Measurements from ENCODE around the gene HOXD11.

The HOXD11 gene

GRCh38 chr2:176109192-176109901, 2.3 kb downstream of the HOXD11 start:
- H3K27ac ChIP-seq (ENCODE audit: low read length): no peak overlapping the region

GRCh38 chr2:176109946-176110345, 2.9 kb downstream of the HOXD11 start:
- H3K9me3 ChIP-seq (ENCODE audit: control insufficient read depth, insufficient read depth, low read length): no peaks in the 10 kb centered on the region
- no peak overlapping the region for H3K27ac ChIP-seq (ENCODE audit: low read length)
- WGBS (ENCODE audit: insufficient coverage, insufficient read length): no CpG with 5 or more reads among the region's 4 CpGs
- H3K4me1 ChIP-seq (ENCODE audit: control insufficient read depth, insufficient read depth, low read length): peaks cover 5% of the 10 kb centered on the region
- no peak overlapping the region for H3K4me3 ChIP-seq (ENCODE audit: low read length)
- no peaks in the 10 kb centered on the region for H3K36me3 ChIP-seq (ENCODE audit: control insufficient read depth, insufficient read depth, low read length)
- no peak for DNase-seq (ENCODE audit: low read depth, low spot score)
- peaks cover 95% of the 10 kb centered on the region for H3K27me3 ChIP-seq (ENCODE audit: control insufficient read depth, insufficient read depth, low read length)

More at GRCh38 chr2:176109192-176109901, 2.3 kb downstream of the HOXD11 start:
- Histone ChIP-seq H3K4me1 (ENCODE audit: control insufficient read depth, insufficient read depth, low read length) (peaks cover 5% of the 10 kb centered on the region), H3K36me3 (ENCODE audit: control insufficient read depth, insufficient read depth, low read length) (no peaks in the 10 kb centered on the region; the same call in 1 of the 2 replicates), H3K4me3 (ENCODE audit: low read length) (no peak overlapping the region), H3K9me3 (ENCODE audit: control insufficient read depth, insufficient read depth, low read length) (no peaks in the 10 kb centered on the region), H3K27me3 (ENCODE audit: control insufficient read depth, insufficient read depth, low read length) (peaks cover 95% of the 10 kb centered on the region)
- DNase-seq (ENCODE audit: low read depth, low spot score): no peak
- no CpG with 5 or more reads among the region's 26 CpGs for WGBS (ENCODE audit: insufficient coverage, insufficient read length)

- no peak overlapping the region for H3K27ac ChIP-seq (ENCODE audit: low read length)
- no peak overlapping the region for H3K4me3 ChIP-seq (ENCODE audit: low read length)
- peaks cover 4% of the 10 kb centered on the region for H3K4me1 ChIP-seq (ENCODE audit: control insufficient read depth, insufficient read depth, low read length)
- WGBS (ENCODE audit: insufficient coverage, insufficient read length): no CpG with 5 or more reads among the region's 7 CpGs
- no peaks in the 10 kb centered on the region for H3K9me3 ChIP-seq (ENCODE audit: control insufficient read depth, insufficient read depth, low read length)
- no peak for DNase-seq (ENCODE audit: low read depth, low spot score)
- peaks cover 94% of the 10 kb centered on the region for H3K27me3 ChIP-seq (ENCODE audit: control insufficient read depth, insufficient read depth, low read length)
- H3K36me3 ChIP-seq (ENCODE audit: control insufficient read depth, insufficient read depth, low read length): no peaks in the 10 kb centered on the region
These were observed 3.6 kb downstream of the HOXD11 start for GRCh38 chr2:176110415-176111308.

- no CpG with 5 or more reads among the region's 16 CpGs for WGBS (ENCODE audit: insufficient coverage, insufficient read length)
- H3K36me3 ChIP-seq (ENCODE audit: control insufficient read depth, insufficient read depth, low read length): no peaks in the 10 kb centered on the region
- H3K4me1 ChIP-seq (ENCODE audit: control insufficient read depth, insufficient read depth, low read length): peaks cover 4% of the 10 kb centered on the region
- H3K27ac ChIP-seq (ENCODE audit: low read length): no peak overlapping the region
- no peak for DNase-seq (ENCODE audit: low read depth, low spot score)
- peaks cover 94% of the 10 kb centered on the region for H3K27me3 ChIP-seq (ENCODE audit: control insufficient read depth, insufficient read depth, low read length)
- H3K4me3 ChIP-seq (ENCODE audit: low read length): no peak overlapping the region
- H3K9me3 ChIP-seq (ENCODE audit: control insufficient read depth, insufficient read depth, low read length): no peaks in the 10 kb centered on the region
These were observed 4.2 kb downstream of the HOXD11 start for GRCh38 chr2:176111309-176111663.

GRCh38 chr2:176111846-176112374, 4.8 kb downstream of the HOXD11 start:
- Histone ChIP-seq H3K4me1 (ENCODE audit: control insufficient read depth, insufficient read depth, low read length) (peaks cover 4% of the 10 kb centered on the region), H3K9me3 (ENCODE audit: control insufficient read depth, insufficient read depth, low read length) (no peaks in the 10 kb centered on the region), H3K4me3 (ENCODE audit: low read length) (no peak overlapping the region), H3K27me3 (ENCODE audit: control insufficient read depth, insufficient read depth, low read length) (peaks cover 93% of the 10 kb centered on the region), H3K36me3 (ENCODE audit: control insufficient read depth, insufficient read depth, low read length) (no peaks in the 10 kb centered on the region), H3K27ac (ENCODE audit: low read length) (no peak overlapping the region)
- no peak for DNase-seq (ENCODE audit: low read depth, low spot score)
- WGBS (ENCODE audit: insufficient coverage, insufficient read length): no CpG with 5 or more reads among the region's 29 CpGs

- Histone ChIP-seq H3K36me3 (ENCODE audit: control insufficient read depth, insufficient read depth, low read length) (no peaks in the 10 kb centered on the region), H3K4me1 (ENCODE audit: control insufficient read depth, insufficient read depth, low read length) (no peaks in the 10 kb centered on the region), H3K27me3 (ENCODE audit: control insufficient read depth, insufficient read depth, low read length) (peaks cover 95% of the 10 kb centered on the region), H3K27ac (ENCODE audit: low read length) (no peak overlapping the region), H3K4me3 (ENCODE audit: low read length) (no peak overlapping the region), H3K9me3 (ENCODE audit: control insufficient read depth, insufficient read depth, low read length) (no peaks in the 10 kb centered on the region)
- no peak for DNase-seq (ENCODE audit: low read depth, low spot score)
- no CpG with 5 or more reads among the region's 40 CpGs for WGBS (ENCODE audit: insufficient coverage, insufficient read length)
These were observed 5.6 kb downstream of the HOXD11 start for GRCh38 chr2:176112375-176113302.

GRCh38 chr2:176114120-176114929, 7.2 kb downstream of the HOXD11 start:
- no peaks in the 10 kb centered on the region for H3K36me3 ChIP-seq (ENCODE audit: control insufficient read depth, insufficient read depth, low read length)
- no CpG with 5 or more reads among the region's 26 CpGs for WGBS (ENCODE audit: insufficient coverage, insufficient read length)
- DNase-seq (ENCODE audit: low read depth, low spot score): no peak
- no peak overlapping the region for H3K4me3 ChIP-seq (ENCODE audit: low read length)
- no peak overlapping the region for H3K27ac ChIP-seq (ENCODE audit: low read length)
- no peaks in the 10 kb centered on the region for H3K4me1 ChIP-seq (ENCODE audit: control insufficient read depth, insufficient read depth, low read length)
- peaks cover 95% of the 10 kb centered on the region for H3K27me3 ChIP-seq (ENCODE audit: control insufficient read depth, insufficient read depth, low read length)
- no peaks in the 10 kb centered on the region for H3K9me3 ChIP-seq (ENCODE audit: control insufficient read depth, insufficient read depth, low read length)

- Histone ChIP-seq H3K4me1 (ENCODE audit: control insufficient read depth, insufficient read depth, low read length) (no peaks in the 10 kb centered on the region), H3K4me3 (ENCODE audit: low read length) (no peak overlapping the region), H3K27me3 (ENCODE audit: control insufficient read depth, insufficient read depth, low read length) (peaks cover 94% of the 10 kb centered on the region), H3K9me3 (ENCODE audit: control insufficient read depth, insufficient read depth, low read length) (no peaks in the 10 kb centered on the region), H3K27ac (ENCODE audit: low read length) (no peak overlapping the region), H3K36me3 (ENCODE audit: control insufficient read depth, insufficient read depth, low read length) (no peaks in the 10 kb centered on the region)
- WGBS (ENCODE audit: insufficient coverage, insufficient read length): no CpG with 5 or more reads among the region's 16 CpGs
- DNase-seq (ENCODE audit: low read depth, low spot score): no peak
These were observed 8.0 kb downstream of the HOXD11 start for GRCh38 chr2:176114930-176115625.

All from iPS DF 6.9 (cell line).